DND-41 (cell line): ENCODE data around the gene INSYN2A.

Experiments used
- CTCF ChIP-seq: IDR thresholded peaks from 2 replicates; pipeline ENCODE4 v1.5.1; 2012; ENCODE audit warnings: borderline replicate concordance, low read length, moderate library complexity, mild to moderate bottlenecking; ENCODE audit not compliant: poor library complexity, severe bottlenecking; ENCODE audit errors: extremely low read depth
- EZH2 ChIP-seq: IDR thresholded peaks from 3 replicates; pipeline ENCODE4 v1.6.1; 2012; ENCODE audit warnings: borderline replicate concordance, low read depth, mild to moderate bottlenecking, moderate library complexity, low read length, inconsistent platforms; ENCODE audit not compliant: severe bottlenecking

DNA sequence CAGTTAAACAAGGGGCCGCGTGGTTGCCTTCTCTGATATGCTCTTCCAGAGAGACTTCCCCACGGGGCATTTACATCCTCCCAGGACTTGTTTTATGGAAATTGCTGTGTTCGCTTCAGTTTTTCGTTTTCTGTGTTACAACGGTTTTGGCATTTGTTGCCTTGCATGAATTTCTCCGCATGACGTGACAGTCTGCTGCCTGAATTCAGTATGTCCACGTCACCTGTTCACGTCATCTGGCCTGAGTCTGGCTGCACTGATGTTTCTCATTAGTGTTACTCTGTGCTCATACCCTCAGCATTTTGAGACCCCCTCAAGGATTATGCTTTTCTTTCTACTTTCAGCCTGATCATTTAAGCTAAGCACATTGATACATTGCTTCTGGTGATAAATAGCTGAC lies 49.1 kb upstream of the INSYN2A start:
- TF ChIP-seq CTCF (no peak), EZH2 (no peak)
